DOHH2 (cell line): ENCODE results near the gene POLN.

Experiments used
- EZH2phosphoT487 ChIP-seq: fragments of 200-600 bp; sonication (generic); IDR thresholded peaks from 2 replicates; pipeline ENCODE4 v1.6.1; 2017; ENCODE audit warnings: borderline replicate concordance, mild to moderate bottlenecking, antibody characterized with exemption, low read length, moderate library complexity, mixed read lengths
- TF ChIP-seq, protein P1 (sequence below): fragments of 200-600 bp; sonication (generic); IDR thresholded peaks from one replicate; pipeline ENCODE4 v1.5.1; 2014; ENCODE audit warnings: antibody characterized with exemption, mild to moderate bottlenecking, low read depth, low read length; ENCODE audit not compliant: poor library complexity, severe bottlenecking

DNA sequence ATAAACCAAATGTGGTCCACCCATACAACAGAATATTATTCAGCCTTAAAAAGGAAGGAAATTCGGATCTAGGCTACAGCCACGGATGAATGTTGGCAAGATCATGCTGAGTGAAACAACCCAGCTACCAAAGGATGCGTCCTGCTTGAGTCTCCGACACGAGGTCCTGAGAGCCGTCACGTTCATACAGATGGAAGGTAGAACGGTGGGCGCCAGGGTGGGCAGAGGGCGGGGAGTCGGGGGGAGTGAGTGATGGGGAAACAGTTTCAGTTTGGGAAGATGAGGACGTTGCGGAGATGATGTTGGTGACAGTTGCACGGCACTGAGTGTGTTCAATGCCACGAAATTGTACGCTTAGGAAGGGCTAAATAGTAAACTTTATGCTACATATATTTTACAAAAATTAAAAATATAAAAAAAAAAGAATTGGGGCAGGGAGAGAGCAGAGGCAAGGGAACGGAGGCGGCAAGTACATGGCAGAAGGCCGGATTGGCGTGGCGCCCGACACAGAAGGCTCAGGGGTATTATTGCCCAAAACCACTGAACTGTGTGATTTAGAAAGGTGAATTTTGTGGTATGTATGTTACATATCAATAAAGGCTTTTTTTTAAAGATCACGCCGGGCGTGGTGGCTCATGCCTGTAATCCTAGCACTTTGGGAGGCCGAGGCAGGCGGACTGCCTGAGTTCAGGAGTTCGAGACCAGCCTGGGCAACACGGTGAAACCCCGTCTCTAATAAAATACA, 34.8 kb upstream of the POLN start:
- TF ChIP-seq, protein P1, sequence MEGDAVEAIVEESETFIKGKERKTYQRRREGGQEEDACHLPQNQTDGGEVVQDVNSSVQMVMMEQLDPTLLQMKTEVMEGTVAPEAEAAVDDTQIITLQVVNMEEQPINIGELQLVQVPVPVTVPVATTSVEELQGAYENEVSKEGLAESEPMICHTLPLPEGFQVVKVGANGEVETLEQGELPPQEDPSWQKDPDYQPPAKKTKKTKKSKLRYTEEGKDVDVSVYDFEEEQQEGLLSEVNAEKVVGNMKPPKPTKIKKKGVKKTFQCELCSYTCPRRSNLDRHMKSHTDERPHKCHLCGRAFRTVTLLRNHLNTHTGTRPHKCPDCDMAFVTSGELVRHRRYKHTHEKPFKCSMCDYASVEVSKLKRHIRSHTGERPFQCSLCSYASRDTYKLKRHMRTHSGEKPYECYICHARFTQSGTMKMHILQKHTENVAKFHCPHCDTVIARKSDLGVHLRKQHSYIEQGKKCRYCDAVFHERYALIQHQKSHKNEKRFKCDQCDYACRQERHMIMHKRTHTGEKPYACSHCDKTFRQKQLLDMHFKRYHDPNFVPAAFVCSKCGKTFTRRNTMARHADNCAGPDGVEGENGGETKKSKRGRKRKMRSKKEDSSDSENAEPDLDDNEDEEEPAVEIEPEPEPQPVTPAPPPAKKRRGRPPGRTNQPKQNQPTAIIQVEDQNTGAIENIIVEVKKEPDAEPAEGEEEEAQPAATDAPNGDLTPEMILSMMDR: no peak
- TF ChIP-seq EZH2phosphoT487: no peak
